GM23338 (cell line): ENCODE data around the gene FUT2.

ENCODE experiments used
- CREB1 ChIP-seq: fragments of 250-450 bp; sonication (Bioruptor Pico); IDR thresholded peaks from 2 replicates; pipeline ENCODE4 v1.5.0; 2020; ENCODE audit warnings: low read depth, mild to moderate bottlenecking, moderate library complexity
- ETS1 ChIP-seq: IDR thresholded peaks from 2 replicates; pipeline ENCODE4 v1.6.1; 2016; ENCODE audit warnings: antibody characterized with exemption
- EZH2 ChIP-seq: fragments of 200-600 bp; sonication (generic); IDR thresholded peaks from one replicate; pipeline ENCODE4 v1.8.0; 2017; ENCODE audit warnings: antibody characterized with exemption, mild to moderate bottlenecking, low read depth; ENCODE audit not compliant: unreplicated experiment
- EZH2phosphoT487 ChIP-seq: fragments of 200-600 bp; sonication (generic); IDR thresholded peaks from one replicate; pipeline ENCODE4 v1.8.1; 2018; ENCODE audit warnings: antibody characterized with exemption; ENCODE audit not compliant: unreplicated experiment
- JUNB ChIP-seq: IDR thresholded peaks from one replicate; pipeline ENCODE4 v1.6.1; 2016; ENCODE audit warnings: antibody characterized with exemption; ENCODE audit not compliant: unreplicated experiment
- POLR2AphosphoS5 ChIP-seq: IDR thresholded peaks from 2 replicates; pipeline ENCODE4 v1.6.1; 2016; ENCODE audit warnings: antibody characterized with exemption, low read depth
- ZNF114 ChIP-seq: fragments of 250-450 bp; sonication (Bioruptor Pico); IDR thresholded peaks from 2 replicates; pipeline ENCODE4 v1.5.0; 2020; ENCODE audit warnings: mild to moderate bottlenecking, moderate library complexity
- TF ChIP-seq, protein P1 (sequence below), 2 experiments: fragments of 200-600 bp in 1 of 2; sonication (generic) in 1 of 2; conservative IDR thresholded peaks; 2 replicates each; pipeline versions ENCODE4 v1.5.1 to v1.6.1; 2016 to 2017; ENCODE audit warnings: antibody characterized with exemption in 2 of 2, low read depth in 2 of 2, mild to moderate bottlenecking in 2 of 2, moderate library complexity in 1 of 2
- TF ChIP-seq, protein P2 (sequence below): IDR thresholded peaks from one replicate; pipeline ENCODE4 v1.6.1; 2018; ENCODE audit warnings: antibody characterized with exemption; ENCODE audit not compliant: unreplicated experiment

GRCh38 chr19:48726556-48726955 is 30.8 kb downstream of the FUT2 start:
- TF ChIP-seq, protein P1, sequence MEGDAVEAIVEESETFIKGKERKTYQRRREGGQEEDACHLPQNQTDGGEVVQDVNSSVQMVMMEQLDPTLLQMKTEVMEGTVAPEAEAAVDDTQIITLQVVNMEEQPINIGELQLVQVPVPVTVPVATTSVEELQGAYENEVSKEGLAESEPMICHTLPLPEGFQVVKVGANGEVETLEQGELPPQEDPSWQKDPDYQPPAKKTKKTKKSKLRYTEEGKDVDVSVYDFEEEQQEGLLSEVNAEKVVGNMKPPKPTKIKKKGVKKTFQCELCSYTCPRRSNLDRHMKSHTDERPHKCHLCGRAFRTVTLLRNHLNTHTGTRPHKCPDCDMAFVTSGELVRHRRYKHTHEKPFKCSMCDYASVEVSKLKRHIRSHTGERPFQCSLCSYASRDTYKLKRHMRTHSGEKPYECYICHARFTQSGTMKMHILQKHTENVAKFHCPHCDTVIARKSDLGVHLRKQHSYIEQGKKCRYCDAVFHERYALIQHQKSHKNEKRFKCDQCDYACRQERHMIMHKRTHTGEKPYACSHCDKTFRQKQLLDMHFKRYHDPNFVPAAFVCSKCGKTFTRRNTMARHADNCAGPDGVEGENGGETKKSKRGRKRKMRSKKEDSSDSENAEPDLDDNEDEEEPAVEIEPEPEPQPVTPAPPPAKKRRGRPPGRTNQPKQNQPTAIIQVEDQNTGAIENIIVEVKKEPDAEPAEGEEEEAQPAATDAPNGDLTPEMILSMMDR (conservative IDR thresholded peaks at IDR 0.05; ENCODE audit: low read depth in 2 of 2): no peak
- TF ChIP-seq EZH2 (no peak), EZH2phosphoT487 (no peak), POLR2AphosphoS5 (no peak), ETS1 (no peak), CREB1 (CRISPR knock-in tag) (no peak; the same call in 1 of the 2 replicates), JUNB (no peak), ZNF114 (CRISPR knock-in tag) (no peak)
- TF ChIP-seq, protein P2, sequence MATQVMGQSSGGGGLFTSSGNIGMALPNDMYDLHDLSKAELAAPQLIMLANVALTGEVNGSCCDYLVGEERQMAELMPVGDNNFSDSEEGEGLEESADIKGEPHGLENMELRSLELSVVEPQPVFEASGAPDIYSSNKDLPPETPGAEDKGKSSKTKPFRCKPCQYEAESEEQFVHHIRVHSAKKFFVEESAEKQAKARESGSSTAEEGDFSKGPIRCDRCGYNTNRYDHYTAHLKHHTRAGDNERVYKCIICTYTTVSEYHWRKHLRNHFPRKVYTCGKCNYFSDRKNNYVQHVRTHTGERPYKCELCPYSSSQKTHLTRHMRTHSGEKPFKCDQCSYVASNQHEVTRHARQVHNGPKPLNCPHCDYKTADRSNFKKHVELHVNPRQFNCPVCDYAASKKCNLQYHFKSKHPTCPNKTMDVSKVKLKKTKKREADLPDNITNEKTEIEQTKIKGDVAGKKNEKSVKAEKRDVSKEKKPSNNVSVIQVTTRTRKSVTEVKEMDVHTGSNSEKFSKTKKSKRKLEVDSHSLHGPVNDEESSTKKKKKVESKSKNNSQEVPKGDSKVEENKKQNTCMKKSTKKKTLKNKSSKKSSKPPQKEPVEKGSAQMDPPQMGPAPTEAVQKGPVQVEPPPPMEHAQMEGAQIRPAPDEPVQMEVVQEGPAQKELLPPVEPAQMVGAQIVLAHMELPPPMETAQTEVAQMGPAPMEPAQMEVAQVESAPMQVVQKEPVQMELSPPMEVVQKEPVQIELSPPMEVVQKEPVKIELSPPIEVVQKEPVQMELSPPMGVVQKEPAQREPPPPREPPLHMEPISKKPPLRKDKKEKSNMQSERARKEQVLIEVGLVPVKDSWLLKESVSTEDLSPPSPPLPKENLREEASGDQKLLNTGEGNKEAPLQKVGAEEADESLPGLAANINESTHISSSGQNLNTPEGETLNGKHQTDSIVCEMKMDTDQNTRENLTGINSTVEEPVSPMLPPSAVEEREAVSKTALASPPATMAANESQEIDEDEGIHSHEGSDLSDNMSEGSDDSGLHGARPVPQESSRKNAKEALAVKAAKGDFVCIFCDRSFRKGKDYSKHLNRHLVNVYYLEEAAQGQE: no peak
